Measurements from ENCODE around the gene CUX1.

The CUX1 gene

GRCh38 chr7:101906291-101907240, 89.1 kb downstream of the CUX1 start:
- Histone ChIP-seq H3K36me3 (ENCODE audit: insufficient read depth) (no peaks in the 10 kb centered on the region), H3K27me3 (ENCODE audit: insufficient read depth, low read depth) (no peaks in the 10 kb centered on the region), H4K20me1 (ENCODE audit: insufficient read depth) (no peaks in the 10 kb centered on the region), H3K4me3 (IDR thresholded peaks at IDR 0.05; ENCODE audit: insufficient read depth, low read depth, low read length) (no peak overlapping the region), H3K4me2 (no peak overlapping the region), H3K9ac (no peak overlapping the region), H2AFZ (ENCODE audit: low read depth) (no peak overlapping the region), H3K4me1 (ENCODE audit: low read depth, poor library complexity, severe bottlenecking) (peaks cover 3% of the 10 kb centered on the region), H3K27ac (no peak overlapping the region), H3K79me2 (ENCODE audit: insufficient read depth, low read depth) (peaks cover 21% of the 10 kb centered on the region; the same call in 1 of the 2 replicates)
- no peak for TF ChIP-seq CTCF (conservative IDR thresholded peaks at IDR 0.05; ENCODE audit: low read depth, low read length)

GRCh38 chr7:101910991-101911799, 93.8 kb downstream of the CUX1 start:
- Histone ChIP-seq H4K20me1 (ENCODE audit: insufficient read depth) (no peaks in the 10 kb centered on the region), H3K27ac (no peak overlapping the region), H3K9ac (no peak overlapping the region), H3K4me2 (no peak overlapping the region), H3K4me1 (ENCODE audit: low read depth, poor library complexity, severe bottlenecking) (peaks cover 3% of the 10 kb centered on the region), H2AFZ (ENCODE audit: low read depth) (no peak overlapping the region), H3K79me2 (ENCODE audit: insufficient read depth, low read depth) (0 out of 2 replicates have a peak, but pooled peaks cover 4% of the 10 kb centered on the region), H3K27me3 (ENCODE audit: insufficient read depth, low read depth) (no peaks in the 10 kb centered on the region), H3K4me3 (IDR thresholded peaks at IDR 0.05; ENCODE audit: insufficient read depth, low read depth, low read length) (no peak overlapping the region), H3K36me3 (ENCODE audit: insufficient read depth) (no peaks in the 10 kb centered on the region)
- TF ChIP-seq CTCF (conservative IDR thresholded peaks at IDR 0.05; ENCODE audit: low read depth, low read length): no peak

GRCh38 chr7:101911800-101912715, 94.6 kb downstream of the CUX1 start:
- Histone ChIP-seq H3K36me3 (ENCODE audit: insufficient read depth) (no peaks in the 10 kb centered on the region), H4K20me1 (ENCODE audit: insufficient read depth) (no peaks in the 10 kb centered on the region), H3K4me3 (IDR thresholded peaks at IDR 0.05; ENCODE audit: insufficient read depth, low read depth, low read length) (no peak overlapping the region), H3K4me1 (ENCODE audit: low read depth, poor library complexity, severe bottlenecking) (peaks cover 3% of the 10 kb centered on the region), H2AFZ (ENCODE audit: low read depth) (no peak overlapping the region), H3K79me2 (ENCODE audit: insufficient read depth, low read depth) (0 out of 2 replicates have a peak, but pooled peaks cover 4% of the 10 kb centered on the region), H3K27ac (no peak overlapping the region), H3K9ac (no peak overlapping the region), H3K4me2 (no peak overlapping the region), H3K27me3 (ENCODE audit: insufficient read depth, low read depth) (no peaks in the 10 kb centered on the region)
- no peak for TF ChIP-seq CTCF (conservative IDR thresholded peaks at IDR 0.05; ENCODE audit: low read depth, low read length)

- H3K9ac ChIP-seq: no peak overlapping the region
- H3K4me2 ChIP-seq: no peak overlapping the region
- H2AFZ ChIP-seq (ENCODE audit: low read depth): no peak overlapping the region
- H4K20me1 ChIP-seq (ENCODE audit: insufficient read depth): no peaks in the 10 kb centered on the region
- 0 out of 2 replicates have a peak, but pooled peaks cover 4% of the 10 kb centered on the region for H3K79me2 ChIP-seq (ENCODE audit: insufficient read depth, low read depth)
- no peak for TF ChIP-seq CTCF (conservative IDR thresholded peaks at IDR 0.05; ENCODE audit: low read depth, low read length)
- 0 out of 2 replicates have a peak, but pooled peaks cover under 1% of the 10 kb centered on the region for H3K36me3 ChIP-seq (ENCODE audit: insufficient read depth)
- H3K27ac ChIP-seq: no peak overlapping the region
- H3K4me1 ChIP-seq (ENCODE audit: low read depth, poor library complexity, severe bottlenecking): peaks cover 3% of the 10 kb centered on the region
- no peak overlapping the region for H3K4me3 ChIP-seq (IDR thresholded peaks at IDR 0.05; ENCODE audit: insufficient read depth, low read depth, low read length)
- no peaks in the 10 kb centered on the region for H3K27me3 ChIP-seq (ENCODE audit: insufficient read depth, low read depth)
Measured at GRCh38 chr7:101912716-101913110, 95.3 kb downstream of the CUX1 start.

Measured in KMS-11 (cell line).